ENCODE results near the gene GALNT5. TPM values are rescaled to one million over a fixed set of nuclear protein-coding genes. Genes with fewer than 3 reads are reported as not detected.

Gene GALNT5
- total RNA-seq, 1 donor from 2014 or later: 2.2 TPM

DNA sequence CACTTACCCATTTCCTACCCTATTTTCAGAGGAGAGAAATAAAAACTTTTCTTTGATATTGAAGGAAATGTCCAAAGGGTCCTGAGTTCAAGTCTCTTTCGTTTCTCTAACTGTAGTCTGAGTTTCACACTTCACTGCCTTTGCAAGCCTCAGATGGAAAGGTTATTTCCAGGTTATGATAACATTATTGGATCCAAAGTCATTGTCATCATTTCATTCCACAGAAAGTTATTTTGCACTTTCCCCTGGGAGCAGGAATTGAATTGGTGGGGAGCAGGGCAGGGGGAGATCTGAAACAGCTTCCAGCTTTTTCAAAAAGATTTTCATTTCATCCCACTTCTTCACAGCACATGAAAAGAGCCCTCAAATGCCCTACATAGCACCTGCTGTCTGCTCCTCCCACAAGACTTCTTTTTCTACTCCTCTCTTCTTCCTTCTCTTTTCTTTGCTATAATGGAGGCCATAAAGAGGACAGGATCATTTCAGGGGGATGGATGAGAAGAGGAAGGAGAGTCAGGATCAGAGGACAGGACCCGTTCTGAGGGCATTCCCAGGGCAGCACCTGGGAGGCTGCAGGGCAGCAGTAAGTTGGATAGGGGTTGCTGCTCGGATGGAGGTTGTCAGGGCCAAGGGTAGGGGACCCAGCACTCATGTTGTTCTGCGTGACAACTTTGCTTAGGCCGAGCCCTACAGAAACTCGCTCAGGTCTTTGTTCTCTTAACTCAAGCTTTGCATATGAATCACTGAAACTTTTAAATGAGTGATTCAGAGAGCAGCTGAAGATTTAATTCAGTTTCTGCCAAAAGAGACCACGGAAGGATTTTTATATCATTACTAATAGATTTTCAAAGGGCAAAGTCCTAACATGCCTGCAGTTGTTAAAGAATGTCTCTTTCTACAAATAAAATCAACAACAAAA is 11.4 kb upstream of the GALNT5 start:
- Histone ChIP-seq H3K36me3 (ENCODE audit: insufficient read depth, low read length) (no peaks in the 10 kb centered on the region), H3K4me3 (ENCODE audit: insufficient read depth, low read depth, low read length) (peak overlapping the region; percentile 8), H3K27ac (ENCODE audit: low read depth, low read length) (peak overlapping the region; percentile 97), H3K9ac (ENCODE audit: low read length) (peak overlapping the region; percentile 80), H3K4me2 (ENCODE audit: low read length) (peak overlapping the region; percentile 75), H4K20me1 (ENCODE audit: insufficient read depth, low read length) (no peaks in the 10 kb centered on the region), H3K27me3 (ENCODE audit: insufficient read depth, low read length) (no peaks in the 10 kb centered on the region), H3K9me3 (ENCODE audit: insufficient read depth, low read depth, low read length) (no peaks in the 10 kb centered on the region), H3K79me2 (ENCODE audit: insufficient read depth, low read length) (no peaks in the 10 kb centered on the region), H2AFZ (ENCODE audit: low read depth, low read length) (peak overlapping the region; percentile 51), H3K4me1 (ENCODE audit: insufficient read depth, low read length) (peaks cover 19% of the 10 kb centered on the region)
- Mint-ChIP-seq H3K4me1 (ENCODE audit: low read depth, unreplicated experiment) (peaks cover 13% of the 10 kb centered on the region), H3K9me3 (ENCODE audit: unreplicated experiment) (no peaks in the 10 kb centered on the region), H3K4me3 (ENCODE audit: unreplicated experiment) (peak overlapping the region; percentile 13), H3K27me3 (ENCODE audit: low read depth, unreplicated experiment) (no peaks in the 10 kb centered on the region), H3K36me3 (ENCODE audit: low read depth, unreplicated experiment) (no peaks in the 10 kb centered on the region), H3K27ac (ENCODE audit: unreplicated experiment) (peak overlapping the region; percentile 77)
- peak; percentile 95 for DNase-seq (ENCODE audit: low read depth)
- TF ChIP-seq EZH2 (IDR thresholded peaks at IDR 0.05; ENCODE audit: insufficient read depth, low read length) (no peak), CTCF (IDR thresholded peaks at IDR 0.05; ENCODE audit: insufficient read depth, low read depth, low read length) (no peak)
- peak; percentile 92 for FAIRE-seq

DNA sequence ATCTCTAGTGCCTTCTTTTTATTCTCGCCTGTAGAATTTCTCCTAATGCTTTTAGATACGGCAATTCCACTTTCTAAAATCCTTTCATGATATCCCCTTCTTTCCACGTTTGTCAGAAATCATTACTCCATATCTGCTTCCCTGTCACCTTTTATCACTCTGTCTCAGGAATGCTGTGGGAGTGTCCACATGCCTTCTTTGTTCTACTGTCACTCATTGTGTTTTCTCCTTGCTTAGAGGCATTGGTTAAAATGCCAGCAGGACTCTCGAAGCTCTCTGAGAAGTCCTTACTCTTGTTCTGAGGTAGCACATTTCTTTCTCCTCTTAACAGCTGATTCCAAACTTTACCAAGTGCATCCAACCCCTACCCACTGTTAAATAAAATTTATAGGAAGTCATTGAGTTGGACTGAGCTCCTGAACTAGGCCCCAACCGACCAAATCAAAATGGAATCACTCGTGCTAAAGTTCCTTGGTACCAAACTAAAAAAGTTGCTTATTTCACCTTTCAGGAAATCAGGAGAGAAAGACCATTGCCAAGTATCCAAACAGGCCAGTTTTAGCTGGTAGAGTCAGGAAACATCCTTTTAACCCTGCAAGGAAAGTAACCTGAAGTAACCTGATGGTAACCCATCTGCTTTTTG is 10.6 kb upstream of the GALNT5 start:
- FAIRE-seq (no peak), DNase-seq (ENCODE audit: low read depth) (peak; percentile 71)
- Histone ChIP-seq H3K4me1 (ENCODE audit: insufficient read depth, low read length) (peaks cover 19% of the 10 kb centered on the region), H3K27me3 (ENCODE audit: insufficient read depth, low read length) (no peaks in the 10 kb centered on the region), H3K79me2 (ENCODE audit: insufficient read depth, low read length) (no peaks in the 10 kb centered on the region), H4K20me1 (ENCODE audit: insufficient read depth, low read length) (no peaks in the 10 kb centered on the region), H3K9me3 (ENCODE audit: insufficient read depth, low read depth, low read length) (no peaks in the 10 kb centered on the region), H3K4me2 (ENCODE audit: low read length) (peak overlapping the region; percentile 75), H3K4me3 (ENCODE audit: insufficient read depth, low read depth, low read length) (no peak overlapping the region), H3K27ac (ENCODE audit: low read depth, low read length) (peak overlapping the region; percentile 97), H3K9ac (ENCODE audit: low read length) (peak overlapping the region; percentile 66), H3K36me3 (ENCODE audit: insufficient read depth, low read length) (no peaks in the 10 kb centered on the region), H2AFZ (ENCODE audit: low read depth, low read length) (peak overlapping the region; percentile 40)
- H3K27me3 Mint-ChIP-seq (ENCODE audit: low read depth, unreplicated experiment): no peaks in the 10 kb centered on the region
- H3K4me1 Mint-ChIP-seq (ENCODE audit: low read depth, unreplicated experiment): peaks cover 13% of the 10 kb centered on the region
- H3K27ac Mint-ChIP-seq (ENCODE audit: unreplicated experiment): peak overlapping the region; percentile 77
- H3K36me3 Mint-ChIP-seq (ENCODE audit: low read depth, unreplicated experiment): no peaks in the 10 kb centered on the region
- H3K9me3 Mint-ChIP-seq (ENCODE audit: unreplicated experiment): no peaks in the 10 kb centered on the region
- TF ChIP-seq CTCF (IDR thresholded peaks at IDR 0.05; ENCODE audit: insufficient read depth, low read depth, low read length): no peak
- no peak for TF ChIP-seq EZH2 (IDR thresholded peaks at IDR 0.05; ENCODE audit: insufficient read depth, low read length)
- no peak overlapping the region for H3K4me3 Mint-ChIP-seq (ENCODE audit: unreplicated experiment)
